ENCODE data around the gene GRIA3.

GRCh38 chrX:123361371-123361770 lies 177.3 kb downstream of the GRIA3 start:
- TF ChIP-seq CTCF (IDR thresholded peaks at IDR 0.05; ENCODE audit: borderline replicate concordance, extremely low read depth, low read length, poor library complexity, severe bottlenecking) (no peak), EZH2 (IDR thresholded peaks at IDR 0.05; ENCODE audit: borderline replicate concordance, low read depth, low read length, severe bottlenecking) (no peak)

All from DND-41 (cell line).